PFSK-1 (cell line): ENCODE measurements around the gene EVI5.

Source experiments
- FOXP2 ChIP-seq: optimal IDR thresholded peaks from 2 replicates; pipeline ENCODE3; 2011; ENCODE audit warnings: borderline replicate concordance, control low read depth, inconsistent platforms; ENCODE audit not compliant: insufficient read depth; ENCODE audit errors: extremely low read length, extremely low read depth
- POLR2AphosphoS5 ChIP-seq: IDR thresholded peaks from 2 replicates; pipeline ENCODE4 v1.6.1; 2012; ENCODE audit warnings: low read depth, mild to moderate bottlenecking, control low read depth, low read length, moderate library complexity
- REST ChIP-seq, 2 experiments: IDR thresholded peaks; 2 replicates each; pipeline versions ENCODE4 v1.6.1 to v1.8.0; 2011 to 2012; ENCODE audit warnings: low read depth in 2 of 2, low read length in 2 of 2, control low read depth in 1 of 2, inconsistent platforms in 1 of 2, mild to moderate bottlenecking in 1 of 2, moderate library complexity in 1 of 2; ENCODE audit not compliant: insufficient read depth in 1 of 2
- SIN3A ChIP-seq: IDR thresholded peaks from 2 replicates; pipeline ENCODE4 v1.6.1; 2012; ENCODE audit warnings: mild to moderate bottlenecking, low read length, moderate library complexity, borderline replicate concordance; ENCODE audit not compliant: insufficient read depth
- TAF1 ChIP-seq: IDR thresholded peaks from 2 replicates; pipeline ENCODE4 v1.6.1; 2012; ENCODE audit warnings: low read length, control low read depth, borderline replicate concordance; ENCODE audit not compliant: insufficient read depth

Gene EVI5

GRCh38 chr1:92479587-92479986 lies 305.3 kb downstream of the EVI5 start:
- TF ChIP-seq REST (IDR thresholded peaks at IDR 0.05; ENCODE audit: insufficient read depth in 1 of 2, low read depth in 2 of 2, low read length in 2 of 2) (no peak), POLR2AphosphoS5 (no peak), TAF1 (no peak), SIN3A (no peak), FOXP2 (no peak)

- TF ChIP-seq REST (IDR thresholded peaks at IDR 0.05; ENCODE audit: insufficient read depth in 1 of 2, low read depth in 2 of 2, low read length in 2 of 2) (no peak), FOXP2 (no peak), POLR2AphosphoS5 (no peak), TAF1 (no peak), SIN3A (no peak)
Observed at GRCh38 chr1:92478393-92478792, 306.5 kb downstream of the EVI5 start.

GRCh38 chr1:92476071-92476631 lies 308.8 kb downstream of the EVI5 start:
- TF ChIP-seq REST (IDR thresholded peaks at IDR 0.05; ENCODE audit: insufficient read depth in 1 of 2, low read depth in 2 of 2, low read length in 2 of 2) = no peak
- TF ChIP-seq POLR2AphosphoS5 = no peak
- no peak for TF ChIP-seq FOXP2
- no peak for TF ChIP-seq SIN3A
- TF ChIP-seq TAF1 = no peak

- TF ChIP-seq SIN3A (no peak), FOXP2 (no peak), REST (IDR thresholded peaks at IDR 0.05; ENCODE audit: insufficient read depth in 1 of 2, low read depth in 2 of 2, low read length in 2 of 2) (no peak), TAF1 (no peak), POLR2AphosphoS5 (no peak)
Observed at GRCh38 chr1:92475029-92475428, 309.9 kb downstream of the EVI5 start.

- TF ChIP-seq TAF1 (no peak), SIN3A (no peak), FOXP2 (no peak), POLR2AphosphoS5 (no peak), REST (IDR thresholded peaks at IDR 0.05; ENCODE audit: insufficient read depth in 1 of 2, low read depth in 2 of 2, low read length in 2 of 2) (no peak)
Observed at GRCh38 chr1:92473781-92474495, 311.0 kb downstream of the EVI5 start.
